GM12878 (cell line): Measurements from ENCODE around the gene MUC13. TPM values are rescaled to one million over a fixed set of nuclear protein-coding genes. Genes with fewer than 3 reads are reported as not detected.

ENCODE experiments used
- ATAC-seq: fragments of 200-7000 bp; cut with Tn5 transposase; 3 replicates; pipeline ENCODE4 v1.9.1; 2020; ENCODE audit warnings: mild to moderate bottlenecking, moderate library complexity
- BruUV-seq: library from RNA; stranded (reverse); fragments of 400-500 nt; replicated peaks from 2 replicates; lab custom pipeline; 2021; lab: Mats Ljungman, UMichigan
- CTCF ChIA-PET: fragments of 300-600 bp; sonication (Branson Sonifier 250); formaldehyde crosslinking; extraction: SDS; loops from one replicate; lab custom pipeline; 2021; ENCODE audit warnings: inconsistent platforms; lab: Yijun Ruan, JAX
- POLR2A ChIA-PET: fragments of 350-600 bp; formaldehyde crosslinking; extraction: SDS; loops from one replicate; lab custom pipeline; 2021; ENCODE audit warnings: inconsistent platforms; lab: Charles Lee
- RAD21 ChIA-PET: fragments of 300-600 bp; sonication (Branson Sonifier 250); formaldehyde crosslinking; loops from one replicate; lab custom pipeline; 2023; ENCODE audit warnings: antibody characterized with exemption; ENCODE audit not compliant: unreplicated experiment; lab: Charles Lee
- SMC1A ChIA-PET: fragments of 300-600 bp; sonication (Branson Sonifier 250); formaldehyde crosslinking; loops from one replicate; lab custom pipeline; 2023; ENCODE audit not compliant: unreplicated experiment, uncharacterized antibody; lab: Charles Lee
- DNase-seq: peaks from one replicate; pipeline ENCODE4 v3.0.0-alpha.2; 2011; ENCODE audit warnings: low read depth, low spot score
- FAIRE-seq: peaks from 3 replicates; lab custom pipeline; 2011; peaks lifted over from hg19 to GRCh38; lab: Jason Lieb, UNC
- H2AFZ ChIP-seq: 2 replicates; pipeline ENCODE4 v1.6.0; 2011; ENCODE audit warnings: low read depth, low read length, control low read depth; ENCODE audit not compliant: control insufficient read depth
- H3K27ac ChIP-seq: 2 replicates; pipeline ENCODE4 v1.5.1; 2011; ENCODE audit warnings: control low read depth; ENCODE audit not compliant: control insufficient read depth, insufficient read depth
- H3K27me3 ChIP-seq, 2 experiments: replicated peaks in 1 of 2; 2 replicates each; pipeline versions ENCODE4 v1.6.0 to v1.6.1; 2011; ENCODE audit warnings: low read length in 1 of 2; ENCODE audit not compliant: control insufficient read depth in 2 of 2, insufficient read depth in 2 of 2
- H3K36me3 ChIP-seq, 2 experiments: 2 replicates each; pipeline ENCODE4 v1.5.1; 2011; ENCODE audit warnings: low read length in 1 of 2; ENCODE audit not compliant: control insufficient read depth in 2 of 2, insufficient read depth in 2 of 2
- H3K4me1 ChIP-seq: 2 replicates; pipeline ENCODE4 v1.6.1; 2011; ENCODE audit warnings: mild to moderate bottlenecking, low read length, moderate library complexity, mixed read lengths; ENCODE audit not compliant: control insufficient read depth, insufficient read depth
- H3K4me2 ChIP-seq: 2 replicates; pipeline ENCODE4 v1.6.0; 2011; ENCODE audit warnings: control low read depth; ENCODE audit not compliant: control insufficient read depth, insufficient read depth
- H3K4me3 ChIP-seq: fragments of 200-600 bp; sonication (generic); 2 replicates; pipeline ENCODE4 v1.5.1; 2016
- H3K79me2 ChIP-seq: 2 replicates; pipeline ENCODE4 v1.6.0; 2011; ENCODE audit warnings: low read length; ENCODE audit not compliant: control insufficient read depth, insufficient read depth
- H3K9ac ChIP-seq: 2 replicates; pipeline ENCODE4 v1.8.0; 2011; ENCODE audit warnings: low read length, control low read depth, mixed read lengths; ENCODE audit not compliant: control insufficient read depth, insufficient read depth
- H3K9me3 ChIP-seq: replicated peaks from 3 replicates; pipeline ENCODE4 v1.5.1; 2011; ENCODE audit warnings: mild to moderate bottlenecking, low read length; ENCODE audit not compliant: control insufficient read depth, insufficient read depth
- H4K20me1 ChIP-seq: 2 replicates; pipeline ENCODE4 v1.6.0; 2011; ENCODE audit not compliant: control insufficient read depth, insufficient read depth
- BMI1 ChIP-seq: fragments of 450-650 bp; IDR thresholded peaks from 2 replicates; pipeline ENCODE4 v1.6.1; 2016; ENCODE audit warnings: mild to moderate bottlenecking, moderate library complexity, borderline replicate concordance
- CBFB ChIP-seq: IDR thresholded peaks from 2 replicates; pipeline ENCODE4 v1.6.1; 2016; ENCODE audit warnings: antibody characterized with exemption, low read depth
- CHD1 ChIP-seq: IDR thresholded peaks from 2 replicates; pipeline ENCODE4 v1.6.1; 2012; ENCODE audit warnings: low read depth, low read length, improper control_type of control experiment
- CHD2 ChIP-seq: IDR thresholded peaks from 2 replicates; pipeline ENCODE4 v1.6.1; 2011; ENCODE audit warnings: low read depth, low read length, improper control_type of control experiment, borderline replicate concordance
- EZH2 ChIP-seq: IDR thresholded peaks from 2 replicates; pipeline ENCODE4 v1.6.1; 2012; ENCODE audit warnings: low read depth, mild to moderate bottlenecking, control low read depth, inconsistent platforms, low read length, borderline replicate concordance; ENCODE audit not compliant: control insufficient read depth
- JUNB ChIP-seq: IDR thresholded peaks from 2 replicates; pipeline ENCODE4 v1.6.1; 2016; ENCODE audit warnings: antibody characterized with exemption, mild to moderate bottlenecking
- KAT2A ChIP-seq: conservative IDR thresholded peaks from 2 replicates; pipeline ENCODE4 v1.6.1; 2011; ENCODE audit warnings: low read depth, low read length; ENCODE audit not compliant: control insufficient read depth
- NR2C1 ChIP-seq: fragments of 450-650 bp; IDR thresholded peaks from 2 replicates; pipeline ENCODE4 v1.6.1; 2017; ENCODE audit warnings: antibody characterized with exemption, mild to moderate bottlenecking, moderate library complexity
- PML ChIP-seq: IDR thresholded peaks from 2 replicates; pipeline ENCODE4 v1.6.1; 2012; ENCODE audit warnings: low read length, inconsistent platforms
- POU2F2 ChIP-seq: IDR thresholded peaks from 3 replicates; pipeline ENCODE4 v1.6.1; 2011; ENCODE audit warnings: low read depth, mild to moderate bottlenecking, low read length, borderline replicate concordance
- RCOR1 ChIP-seq: conservative IDR thresholded peaks from 2 replicates; pipeline ENCODE4 v1.6.1; 2012; ENCODE audit warnings: low read depth, low read length, improper control_type of control experiment
- SMARCA5 ChIP-seq: fragments of 450-650 bp; IDR thresholded peaks from 2 replicates; pipeline ENCODE4 v1.6.1; 2017; ENCODE audit warnings: mild to moderate bottlenecking
- STAT1 ChIP-seq: fragments of 450-650 bp; conservative IDR thresholded peaks from 2 replicates; pipeline ENCODE4 v1.6.1; 2014; ENCODE audit warnings: antibody characterized with exemption, mild to moderate bottlenecking
- TAF1 ChIP-seq: IDR thresholded peaks from 2 replicates; pipeline ENCODE4 v1.6.1; 2011; ENCODE audit warnings: mild to moderate bottlenecking, low read depth, low read length, borderline replicate concordance
- ZSCAN29 ChIP-seq: fragments of 450-650 bp; IDR thresholded peaks from 2 replicates; pipeline ENCODE4 v1.6.1; 2017; ENCODE audit warnings: mild to moderate bottlenecking, moderate library complexity
- WGBS: methylation state at CpG from one replicate; pipeline ENCODE4 v1.1.6; 2016; ENCODE audit warnings: low lambda C conversion rate; ENCODE audit not compliant: insufficient replicate concordance, insufficient coverage; ENCODE audit errors: missing lambda C conversion rate; 5-methylcytosine and 5-hydroxymethylcytosine counted together
- in situ Hi-C: fragments of 300-500 bp; cut with MboI; formaldehyde crosslinking; loops from 9 replicates; pipeline ENCODE4 v1.14.3; 2018; ENCODE audit warnings: mixed read lengths
- intact Hi-C: fragments of 100-400 bp; cut with micrococcal nuclease; formaldehyde crosslinking; loops from one replicate; pipeline ENCODE4 v1.14.2; 2022; ENCODE audit not compliant: unreplicated experiment
- polyA plus RNA-seq, 11 experiments: library from polyadenylated mRNA; depleted of rRNA in 4 of 11; unstranded in 6 of 11; stranded (reverse) in 5 of 11; fragments of >200 nt; fragmentation: Nextera tagmentation in 4 of 11; fragmentation: Illumina TruSeq in 1 of 11; extraction: Ambion mirVana in 4 of 11; extraction: Trizol in 1 of 11; gene quantifications; 1 replicate in 1 of 11; 2 replicates in 10 of 11; pipeline versions ENCODE4 v1.2.1 to v1.2.3, GENCODE V29; 2011 to 2016; ENCODE audit warnings: inconsistent platforms in 2 of 11, missing spikeins in 2 of 11, low read depth in 1 of 11
- total RNA-seq, 4 experiments: library from RNA; depleted of rRNA in 3 of 4; stranded (reverse); fragments of >200 nt in 3 of 4; fragmentation: Illumina TruSeq in 1 of 4; extraction: Trizol in 1 of 4; gene quantifications; 2 replicates each; pipeline versions ENCODE4 v1.2.1 to v1.2.3, GENCODE V29; 2013 to 2021
- TF ChIP-seq, protein P1 (sequence below): IDR thresholded peaks from 2 replicates; pipeline ENCODE4 v1.6.1; 2012; ENCODE audit warnings: mild to moderate bottlenecking, low read depth, low read length

Gene MUC13
- total and polyA plus RNA-seq, 10 of the 15 experiments (the other 5 are each of a cell fraction or from before 2014, with no cell fraction given): 0.27 to 60.1 (median 0.76) TPM

DNA sequence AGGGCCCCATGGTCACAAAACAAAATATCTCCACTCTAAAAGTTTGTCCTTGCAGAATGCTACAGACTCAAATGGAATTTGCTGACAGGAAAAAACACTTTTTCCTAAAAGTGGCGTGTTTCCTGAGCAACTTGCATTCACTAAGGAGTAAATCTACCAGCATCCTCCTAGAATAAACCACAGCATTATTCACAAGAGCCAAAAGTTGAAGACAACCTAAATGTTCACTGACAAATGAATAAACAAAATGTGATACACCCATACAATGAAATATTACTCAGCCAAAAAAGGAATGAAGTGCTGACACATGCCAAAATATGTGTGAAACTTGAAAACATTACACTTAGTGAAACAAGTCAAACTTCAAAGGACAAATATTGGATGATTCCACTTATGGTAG is 76.3 kb downstream of the MUC13 start:
- Histone ChIP-seq H3K79me2 (no peaks in the 10 kb centered on the region), H3K4me1 (no peaks in the 10 kb centered on the region), H3K4me2 (no peak overlapping the region), H3K36me3 (no peaks in the 10 kb centered on the region), H2AFZ (no peak overlapping the region), H3K27me3 (no peaks in the 10 kb centered on the region; a peak in 2 of 4 replicates), H3K9me3 (no peaks in the 10 kb centered on the region), H3K27ac (no peak overlapping the region), H3K4me3 (no peak overlapping the region), H3K9ac (no peak overlapping the region), H4K20me1 (no peaks in the 10 kb centered on the region)
- no TSS peak for BruUV-seq
- WGBS: 8% methylated on average over 1 of the region's 1 CpG
- SMC1A ChIA-PET: interaction anchor here (1.1 kb wide), 1 partner anchor 344 kb away, joined by 3 read pairs; no protein-coding TSS in a partner anchor
- FAIRE-seq: no peak
- POLR2A ChIA-PET: interaction anchor here (1.0 kb wide), 1 partner anchor 12 kb away, joined by 5 read pairs; no protein-coding TSS in a partner anchor
- RAD21 ChIA-PET: interaction anchor here (0.6 kb wide), 2 partner anchors 69 to 581 kb away, joined by 3 read pairs; no protein-coding TSS in a partner anchor
- ATAC-seq: no peak
- intact Hi-C loops (no loop called here), in situ Hi-C loops (no loop called here)
- no peak for DNase-seq
- CTCF ChIA-PET: no interaction called here
- TF ChIP-seq TAF1: no peak
- TF ChIP-seq, all 136 proteins: peak for 0

DNA sequence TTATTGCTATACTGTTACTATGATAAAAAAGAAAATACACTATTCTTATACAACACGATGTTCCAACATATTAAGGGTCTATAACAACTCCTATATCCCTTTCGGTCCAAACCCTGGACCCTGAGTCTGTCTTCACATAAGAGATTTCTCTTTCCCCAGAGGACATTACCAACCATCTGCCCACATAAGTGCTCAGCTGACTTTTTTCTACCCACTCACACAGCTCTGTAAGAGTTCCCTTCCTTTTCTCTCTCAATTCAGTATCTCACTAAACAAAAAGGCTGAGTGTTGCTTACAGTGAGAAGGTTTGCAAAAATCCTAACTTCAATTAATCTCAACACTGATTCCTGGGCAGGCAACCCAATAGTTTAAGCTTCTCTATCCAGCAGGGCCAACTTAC is 77.9 kb downstream of the MUC13 start:
- no TSS peak for BruUV-seq
- FAIRE-seq (no peak), DNase-seq (no peak), ATAC-seq (no peak)
- H3K36me3 ChIP-seq: no peaks in the 10 kb centered on the region
- ChIA-PET SMC1A (interaction anchor here (1.1 to 1.2 kb wide), 2 partner anchors 25 to 39 kb away, joined by 3 read pairs; no protein-coding TSS in a partner anchor), RAD21 (interaction anchor here (1.0 to 1.2 kb wide), 2 partner anchors 21 to 45 kb away, joined by 3 read pairs; no protein-coding TSS in a partner anchor), CTCF (interaction anchor here (0.6 to 1.3 kb wide), 3 partner anchors 21 to 305 kb away, joined by 3 to 4 read pairs (median 3); no protein-coding TSS in a partner anchor), POLR2A (no interaction called here)
- no peaks in the 10 kb centered on the region for H3K4me1 ChIP-seq
- H2AFZ ChIP-seq: no peak overlapping the region
- 24% methylated on average over 2 of the region's 2 CpGs for WGBS
- H4K20me1 ChIP-seq: no peaks in the 10 kb centered on the region
- H3K27ac ChIP-seq: no peak overlapping the region
- intact Hi-C loops (no loop called here), in situ Hi-C loops (no loop called here)
- H3K79me2 ChIP-seq: no peaks in the 10 kb centered on the region
- no peak overlapping the region for H3K9ac ChIP-seq
- no peaks in the 10 kb centered on the region; a peak in 2 of 4 replicates for H3K27me3 ChIP-seq
- H3K9me3 ChIP-seq: no peaks in the 10 kb centered on the region
- no peak overlapping the region for H3K4me2 ChIP-seq
- H3K4me3 ChIP-seq: no peak overlapping the region
- TF ChIP-seq BMI1: no peak
- TF ChIP-seq POU2F2: no peak
- TF ChIP-seq CHD2: no peak
- TF ChIP-seq CBFB: no peak
- TF ChIP-seq RCOR1: no peak
- no peak for TF ChIP-seq STAT1
- TF ChIP-seq KAT2A: no peak
- no peak for TF ChIP-seq ZSCAN29
- TF ChIP-seq EZH2: no peak
- no peak for TF ChIP-seq NR2C1
- no peak for TF ChIP-seq JUNB
- TF ChIP-seq PML: no peak
- no peak for TF ChIP-seq CHD1
- TF ChIP-seq, protein P1, sequence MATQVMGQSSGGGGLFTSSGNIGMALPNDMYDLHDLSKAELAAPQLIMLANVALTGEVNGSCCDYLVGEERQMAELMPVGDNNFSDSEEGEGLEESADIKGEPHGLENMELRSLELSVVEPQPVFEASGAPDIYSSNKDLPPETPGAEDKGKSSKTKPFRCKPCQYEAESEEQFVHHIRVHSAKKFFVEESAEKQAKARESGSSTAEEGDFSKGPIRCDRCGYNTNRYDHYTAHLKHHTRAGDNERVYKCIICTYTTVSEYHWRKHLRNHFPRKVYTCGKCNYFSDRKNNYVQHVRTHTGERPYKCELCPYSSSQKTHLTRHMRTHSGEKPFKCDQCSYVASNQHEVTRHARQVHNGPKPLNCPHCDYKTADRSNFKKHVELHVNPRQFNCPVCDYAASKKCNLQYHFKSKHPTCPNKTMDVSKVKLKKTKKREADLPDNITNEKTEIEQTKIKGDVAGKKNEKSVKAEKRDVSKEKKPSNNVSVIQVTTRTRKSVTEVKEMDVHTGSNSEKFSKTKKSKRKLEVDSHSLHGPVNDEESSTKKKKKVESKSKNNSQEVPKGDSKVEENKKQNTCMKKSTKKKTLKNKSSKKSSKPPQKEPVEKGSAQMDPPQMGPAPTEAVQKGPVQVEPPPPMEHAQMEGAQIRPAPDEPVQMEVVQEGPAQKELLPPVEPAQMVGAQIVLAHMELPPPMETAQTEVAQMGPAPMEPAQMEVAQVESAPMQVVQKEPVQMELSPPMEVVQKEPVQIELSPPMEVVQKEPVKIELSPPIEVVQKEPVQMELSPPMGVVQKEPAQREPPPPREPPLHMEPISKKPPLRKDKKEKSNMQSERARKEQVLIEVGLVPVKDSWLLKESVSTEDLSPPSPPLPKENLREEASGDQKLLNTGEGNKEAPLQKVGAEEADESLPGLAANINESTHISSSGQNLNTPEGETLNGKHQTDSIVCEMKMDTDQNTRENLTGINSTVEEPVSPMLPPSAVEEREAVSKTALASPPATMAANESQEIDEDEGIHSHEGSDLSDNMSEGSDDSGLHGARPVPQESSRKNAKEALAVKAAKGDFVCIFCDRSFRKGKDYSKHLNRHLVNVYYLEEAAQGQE: no peak
- no peak for TF ChIP-seq SMARCA5
